Measurements from ENCODE around the gene BTNL9.

DNA sequence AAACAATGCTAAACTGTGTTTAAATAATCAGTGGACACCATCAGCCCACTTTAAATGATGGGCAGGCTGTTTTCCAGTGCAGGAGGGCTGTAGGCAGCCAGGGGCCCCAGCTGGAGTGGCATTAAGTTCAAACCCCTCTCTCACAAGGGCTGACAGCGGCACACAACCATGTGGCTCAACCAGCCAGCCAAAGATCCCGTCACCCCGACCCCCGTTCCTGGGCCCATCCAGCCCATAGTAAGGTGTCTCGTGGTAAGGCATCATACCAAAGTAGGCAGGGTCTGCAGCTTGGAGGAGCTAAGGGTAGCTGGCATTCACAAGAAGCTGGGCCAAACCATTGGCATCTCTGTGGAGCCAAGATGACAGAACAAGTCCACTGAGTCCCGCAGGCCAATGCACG, 24.9 kb downstream of the BTNL9 start:
- TF ChIP-seq POLR2AphosphoS5 (IDR thresholded peaks at IDR 0.05; ENCODE audit: low read depth, low read length) (no peak), TAF1 (IDR thresholded peaks at IDR 0.05; ENCODE audit: low read depth, low read length) (no peak)

All from GM12891 (cell line).